HG03378 (cell line): Measurements from ENCODE around the gene ADK.
"Not testable (repeated sequence)": the region's sequence is repeated elsewhere in the genome, so short reads cannot be mapped to it uniquely, and the experiment has no call there.

Experiments
- ATAC-seq: cut with Tn5 transposase; IDR thresholded peaks from one replicate; pipeline ENCODE4 v1.9.1; 2021; ENCODE audit warnings: mild to moderate bottlenecking, moderate library complexity; ENCODE audit not compliant: unreplicated experiment

The ADK gene

DNA sequence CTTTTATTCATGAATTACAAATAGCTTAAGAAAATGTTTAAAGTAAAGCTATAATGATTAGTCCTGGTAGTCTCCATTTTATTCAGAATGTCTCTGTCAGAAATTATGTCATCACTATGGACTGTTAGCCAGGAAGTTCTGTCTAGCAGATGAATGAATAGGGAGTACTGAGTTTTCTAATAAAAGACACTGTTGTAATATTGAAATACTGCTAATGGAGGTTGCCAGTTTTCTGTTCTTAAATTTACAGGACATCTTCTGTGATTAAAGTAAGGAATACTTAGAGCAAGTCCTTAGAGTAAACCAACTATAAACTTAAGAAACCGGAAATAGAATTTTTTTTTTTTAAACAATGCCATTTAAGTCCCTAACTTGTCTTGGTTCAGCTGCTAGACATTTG lies 309.8 kb downstream of the ADK start:
- no peak for ATAC-seq

DNA sequence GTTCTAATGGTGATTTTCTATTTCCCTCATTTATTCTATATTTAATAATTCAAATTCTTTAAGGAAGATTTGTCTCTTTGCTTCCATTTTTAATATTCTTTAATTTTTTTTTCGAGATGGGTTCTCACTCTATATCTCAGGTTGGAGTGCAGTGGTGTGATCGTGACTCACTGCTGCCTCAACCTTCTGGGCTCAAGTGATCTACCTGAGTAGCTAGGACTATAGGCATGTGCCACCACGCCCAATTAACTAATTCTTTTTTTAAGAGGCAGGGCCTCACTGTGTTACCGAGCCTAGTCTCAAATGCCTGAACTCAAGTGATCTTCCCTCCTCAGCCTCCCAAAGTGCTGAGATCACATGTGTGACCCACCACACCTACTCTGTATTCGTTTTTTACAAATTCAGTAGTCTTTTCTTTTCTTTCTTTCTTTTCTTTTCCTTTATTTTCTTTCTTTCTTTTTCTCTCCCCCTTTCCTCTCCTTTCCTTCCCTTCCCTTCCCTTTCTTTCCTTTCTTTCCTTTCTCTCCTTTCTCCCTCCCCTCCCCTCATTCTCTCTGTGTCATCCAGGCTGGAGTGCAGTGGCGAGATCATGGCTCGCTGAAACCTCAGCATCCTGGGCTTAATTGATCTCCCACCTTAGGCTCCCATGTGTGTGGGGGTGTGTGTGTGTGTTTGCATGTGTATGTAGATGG lies 323.1 kb downstream of the ADK start:
- no peak for ATAC-seq

DNA sequence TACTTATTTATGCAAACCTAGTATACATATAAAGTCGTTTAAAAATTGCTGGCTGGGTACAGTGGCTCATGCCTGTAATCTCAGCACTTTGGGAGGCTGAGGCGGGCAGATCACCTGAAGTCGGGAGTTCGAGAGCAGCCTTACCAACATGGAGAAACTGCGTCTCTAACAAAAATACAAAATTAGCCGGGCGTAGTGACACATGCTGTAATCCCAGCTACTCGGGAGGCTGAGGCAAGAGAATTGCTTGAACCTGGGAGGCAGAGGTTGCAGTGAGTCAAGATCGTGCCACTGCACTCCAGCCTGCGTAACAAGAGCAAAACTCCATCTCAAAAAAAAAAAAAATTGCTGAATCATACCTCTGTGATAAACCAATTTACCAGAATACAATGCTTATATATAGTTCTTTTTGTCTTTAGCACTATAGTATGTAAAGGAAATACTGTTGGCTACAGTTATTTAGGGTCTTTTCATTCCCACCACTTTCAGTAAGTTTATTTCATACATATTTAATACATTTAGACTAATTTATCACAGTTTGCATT lies 325.2 kb downstream of the ADK start:
- ATAC-seq: not testable (repeated sequence)

DNA sequence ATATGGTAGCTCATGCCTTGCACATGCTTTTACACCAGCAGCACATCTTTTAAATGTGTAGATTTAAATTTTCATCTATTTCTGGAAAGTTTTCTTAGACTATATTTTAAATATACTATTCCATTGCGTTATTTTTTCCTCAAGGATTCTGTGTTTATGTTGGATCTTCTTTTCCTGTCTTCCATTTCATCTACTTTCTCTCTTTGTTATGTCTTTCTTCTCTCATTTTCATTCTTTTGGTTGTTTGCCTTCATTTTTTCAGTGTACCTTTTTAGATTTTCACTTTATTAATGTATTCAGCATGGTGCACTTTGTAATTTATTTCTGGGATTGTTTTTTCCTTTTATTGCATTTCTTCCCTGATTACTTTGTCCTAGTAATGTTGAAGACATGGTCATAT lies 329.8 kb downstream of the ADK start:
- ATAC-seq: no peak

DNA sequence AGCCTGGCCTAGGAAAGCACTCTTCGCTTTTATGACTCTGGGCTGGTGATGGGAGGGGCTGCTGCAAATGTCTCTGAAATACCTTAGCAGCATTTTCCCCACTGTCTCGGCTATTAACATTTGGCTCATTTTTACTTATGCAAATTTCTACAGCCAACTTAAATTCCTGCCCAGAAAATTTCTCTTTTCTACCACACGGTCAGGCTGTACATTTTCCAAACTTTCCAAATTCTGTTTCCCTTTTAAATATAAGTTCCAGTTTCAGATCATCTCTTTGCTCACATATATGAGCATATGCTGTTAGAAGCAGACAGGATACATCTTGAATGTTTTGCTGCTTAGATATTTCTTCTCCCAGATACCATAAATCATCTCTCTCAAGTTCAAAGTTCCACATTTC lies 332.3 kb downstream of the ADK start:
- ATAC-seq: no peak

DNA sequence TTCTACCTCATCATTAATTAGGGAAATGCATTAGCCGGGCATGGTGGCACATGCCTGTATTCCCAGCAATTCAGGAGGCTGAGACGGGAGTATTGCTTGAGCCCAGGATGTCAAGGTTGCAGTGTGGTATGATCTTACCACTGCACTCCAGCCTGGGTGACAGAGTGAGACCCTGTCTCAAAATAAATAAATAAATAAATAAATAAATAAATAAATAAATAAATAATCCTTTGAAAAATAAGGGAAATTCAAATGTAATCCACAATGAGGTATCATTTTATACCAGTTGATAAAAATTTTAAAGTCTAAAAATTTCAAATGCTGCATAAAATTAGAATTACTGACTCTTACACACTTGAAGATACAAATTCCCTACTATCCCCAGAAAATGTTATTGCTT lies 334.3 kb downstream of the ADK start:
- ATAC-seq: no peak

DNA sequence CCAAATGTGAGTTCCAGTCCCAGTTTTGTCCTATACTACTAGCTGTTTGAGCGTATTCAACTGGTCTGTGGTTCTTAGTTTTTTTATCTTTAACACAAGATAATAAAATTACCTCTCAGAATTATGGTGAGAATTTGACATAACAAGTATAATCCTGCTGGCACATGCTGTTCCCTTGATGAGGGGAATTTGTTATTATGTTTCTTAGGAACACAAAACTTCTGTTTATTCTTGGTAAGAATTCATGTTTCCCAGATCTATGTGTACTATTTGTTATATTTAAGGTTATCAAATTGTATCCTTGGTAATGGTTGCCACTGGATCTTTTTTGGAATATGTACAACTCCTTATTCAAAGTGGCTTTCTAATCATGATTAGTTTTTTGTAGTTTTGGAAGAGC lies 335.6 kb downstream of the ADK start:
- ATAC-seq: no peak

DNA sequence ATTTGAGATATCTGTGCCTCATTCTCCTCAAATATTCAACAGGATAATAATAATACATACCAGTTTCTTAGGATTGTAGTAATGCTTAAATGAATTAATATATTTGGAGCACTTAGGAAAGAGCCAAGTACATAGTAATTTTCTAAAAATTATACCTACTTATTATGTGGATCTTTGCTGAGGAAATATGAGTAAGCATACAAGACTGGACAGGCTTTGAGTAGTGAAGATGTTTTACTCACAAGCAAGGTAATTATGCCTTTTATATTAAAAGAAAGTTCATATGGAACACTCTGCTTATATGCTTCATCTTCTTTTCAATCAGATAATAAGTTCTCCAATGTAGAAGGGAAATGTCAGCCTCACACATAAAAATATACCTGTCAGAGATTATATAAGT lies 337.9 kb downstream of the ADK start:
- no peak for ATAC-seq

DNA sequence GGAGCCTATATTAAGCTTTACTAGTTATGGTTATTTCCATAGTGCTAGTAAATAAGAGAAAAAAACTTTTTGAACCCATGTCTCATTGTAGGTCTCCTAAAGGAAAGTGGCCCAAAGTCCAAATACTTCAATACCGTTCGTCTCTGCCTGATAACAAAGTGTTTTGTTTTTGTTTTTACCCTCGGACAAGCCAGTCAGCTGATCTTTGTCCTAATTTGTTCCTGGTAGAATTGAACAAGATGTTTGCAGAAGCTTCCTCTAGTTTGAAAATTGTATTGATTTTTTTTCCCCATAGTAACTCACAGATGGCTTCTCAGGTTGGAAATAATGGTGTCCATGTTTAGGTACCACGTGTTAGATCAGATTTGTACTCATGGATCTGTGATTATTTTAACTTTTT lies 339.5 kb downstream of the ADK start:
- ATAC-seq: no peak

DNA sequence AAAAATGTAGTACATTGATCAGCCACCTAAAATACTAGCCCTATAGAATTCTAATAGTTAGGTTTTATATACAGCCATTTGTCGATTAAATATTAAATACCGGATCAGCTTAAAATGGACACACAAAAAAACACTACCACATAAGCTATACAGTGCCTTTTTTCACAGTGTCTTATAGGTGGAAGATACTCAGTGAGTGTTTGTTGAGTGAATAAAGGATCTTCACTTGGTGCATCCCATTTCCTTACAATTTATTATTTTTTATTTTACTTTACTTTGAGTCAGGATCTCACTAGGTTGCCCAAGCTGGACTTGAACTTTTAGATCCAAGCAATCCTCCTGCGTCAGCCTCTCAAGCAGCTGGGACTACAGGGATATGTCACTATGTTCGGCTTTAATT lies 340.0 kb downstream of the ADK start:
- no peak for ATAC-seq

DNA sequence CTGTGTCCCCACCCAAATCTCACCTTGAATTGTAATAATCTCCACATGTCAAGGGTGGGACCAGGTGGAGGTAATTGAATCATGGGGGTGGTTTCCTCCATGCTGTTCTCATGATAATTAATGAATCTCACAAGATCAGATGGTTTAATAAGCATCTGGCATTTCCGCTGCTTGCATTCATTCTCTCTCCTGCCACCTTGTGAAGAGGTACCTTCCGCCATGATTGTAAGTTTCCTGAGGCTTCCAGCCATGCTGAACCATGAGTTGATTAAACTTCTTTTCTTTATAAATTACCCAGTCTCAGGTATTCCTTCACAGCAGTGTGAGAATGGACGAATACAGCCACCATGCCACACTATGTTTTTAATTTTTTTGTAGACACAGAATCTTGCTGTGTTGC lies 345.3 kb downstream of the ADK start:
- not testable (repeated sequence) for ATAC-seq

DNA sequence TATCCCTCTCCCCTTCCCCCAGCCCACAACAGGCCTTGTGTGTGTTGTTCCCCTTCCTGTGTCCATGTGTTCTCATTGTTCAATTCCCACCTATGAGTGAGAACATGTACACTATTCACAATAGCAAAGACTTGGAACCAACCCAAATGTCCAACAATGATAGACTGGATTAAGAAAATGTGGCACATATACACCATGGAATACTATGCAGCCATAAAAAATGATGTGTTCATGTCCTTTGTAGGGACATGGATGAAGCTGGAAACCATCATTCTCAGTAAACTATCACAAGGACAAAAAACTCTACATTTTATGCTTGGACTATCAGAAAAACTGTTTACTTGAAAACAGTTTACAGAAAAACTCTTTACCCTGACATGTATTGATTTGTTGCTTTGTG lies 347.6 kb downstream of the ADK start:
- ATAC-seq: not testable (repeated sequence)

DNA sequence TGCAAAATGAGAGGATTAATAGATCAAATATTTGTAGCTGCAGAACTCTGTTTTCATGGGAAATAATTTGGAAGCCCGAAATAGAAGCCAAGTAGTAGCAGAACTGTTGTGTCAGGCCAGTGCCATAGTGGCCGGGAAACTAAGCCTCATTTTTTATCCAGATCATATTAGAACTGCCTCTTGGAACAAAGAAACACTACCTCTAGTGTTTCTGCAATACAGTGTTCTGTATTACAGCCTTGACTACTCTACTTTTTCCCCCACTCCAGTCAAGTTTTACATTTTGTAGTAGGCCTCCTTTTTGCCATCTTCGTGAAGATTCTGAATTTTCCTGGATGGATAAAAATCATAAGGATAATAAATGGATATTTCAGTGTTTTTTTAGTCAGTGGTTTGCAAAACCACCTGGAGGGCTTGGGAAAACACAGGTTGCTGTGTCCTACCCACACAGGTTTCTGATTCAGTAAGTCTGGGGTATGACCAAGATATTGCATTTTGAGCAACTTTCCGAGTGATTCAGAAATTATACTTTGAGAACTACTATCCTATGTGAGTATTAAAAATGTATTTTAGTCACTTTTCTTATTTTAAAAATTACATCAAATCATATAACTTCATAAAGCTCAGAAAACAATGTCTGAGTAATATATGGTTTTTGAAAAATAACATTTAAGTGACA lies 349.1 kb downstream of the ADK start:
- ATAC-seq: no peak

DNA sequence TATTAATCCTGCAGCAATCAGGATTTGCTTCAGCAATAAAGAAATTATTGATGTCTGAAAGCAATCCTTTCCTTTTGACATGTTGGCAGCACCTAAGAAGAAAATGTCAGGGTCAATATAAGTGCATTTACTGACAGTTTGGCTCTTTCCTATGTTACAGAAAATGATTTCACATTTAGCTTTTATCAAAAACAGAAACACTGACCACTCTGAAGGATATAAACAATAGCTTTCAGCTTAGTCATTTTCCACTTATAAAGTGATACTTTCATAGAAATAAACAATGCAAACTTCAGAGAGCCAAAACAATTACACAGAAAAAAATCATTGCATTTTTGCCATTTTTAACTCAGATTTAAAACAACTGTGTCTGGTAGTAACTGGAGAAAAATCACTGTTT lies 349.8 kb downstream of the ADK start:
- no peak for ATAC-seq

DNA sequence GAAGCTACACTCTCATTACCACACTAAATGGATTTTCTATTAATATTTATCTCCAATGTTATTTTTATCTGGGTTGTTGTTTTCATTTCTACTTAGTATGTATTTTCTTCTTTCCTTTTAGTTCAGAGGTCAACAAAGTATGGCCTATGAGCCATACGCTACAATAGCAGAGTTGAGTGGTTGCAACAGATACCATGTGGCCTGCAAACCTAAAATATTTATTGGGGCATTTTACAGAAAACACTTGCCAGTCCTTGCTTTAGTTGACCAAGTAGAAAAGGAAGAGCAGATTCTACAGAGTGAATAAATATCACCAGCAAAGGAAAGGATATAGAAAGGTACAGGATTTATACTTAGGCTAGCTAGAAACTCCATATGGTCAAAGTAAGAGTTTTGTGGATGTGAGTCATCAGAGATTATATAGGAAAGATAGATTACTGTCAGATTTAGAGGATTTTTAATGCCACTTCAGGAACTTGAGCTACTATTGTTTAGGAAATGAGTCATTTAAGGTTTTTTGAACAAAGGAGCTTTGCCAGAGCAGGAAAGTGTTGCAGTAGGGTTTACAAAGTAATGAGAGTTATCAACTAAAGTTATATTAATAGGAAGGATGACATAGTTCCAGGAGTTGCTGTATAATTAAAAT lies 352.1 kb downstream of the ADK start:
- no peak for ATAC-seq

DNA sequence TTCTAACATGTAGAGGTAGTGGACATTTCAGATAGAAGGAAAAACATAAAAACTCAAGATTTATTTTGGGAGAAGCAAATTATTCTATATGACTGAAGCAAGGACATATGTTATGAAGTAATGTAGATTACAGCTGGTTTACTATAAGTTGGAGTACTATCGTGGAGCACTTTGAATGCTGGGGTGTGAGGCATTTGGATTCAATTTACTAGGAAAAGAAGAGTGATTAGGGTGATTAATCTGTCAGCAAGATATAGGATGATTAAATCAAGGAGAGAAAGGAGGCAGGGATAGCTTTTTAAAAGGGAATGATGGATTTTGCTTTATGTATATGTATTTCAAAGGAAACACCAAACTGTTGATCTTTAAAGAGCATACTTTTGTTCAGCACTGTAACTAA lies 356.9 kb downstream of the ADK start:
- ATAC-seq: no peak

DNA sequence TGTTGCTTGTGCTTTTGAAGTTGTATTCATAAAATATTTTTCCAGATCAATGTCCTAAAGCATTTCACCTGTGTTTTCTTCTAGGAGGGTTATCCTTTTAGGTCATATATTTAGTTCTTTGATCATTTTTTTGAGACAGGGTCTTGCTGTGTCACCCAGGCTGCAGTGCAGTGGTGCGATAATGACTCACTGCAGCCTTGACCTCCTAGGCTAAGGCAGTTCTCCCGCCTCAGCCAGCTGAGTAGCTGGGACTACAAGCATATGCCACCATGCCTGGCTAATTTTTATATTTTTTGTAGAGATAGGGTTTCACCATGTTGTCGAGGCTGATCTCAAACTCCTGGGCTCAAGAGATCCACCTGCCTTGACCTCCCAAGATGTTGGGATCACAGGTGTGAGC lies 359.6 kb downstream of the ADK start:
- ATAC-seq: no peak

DNA sequence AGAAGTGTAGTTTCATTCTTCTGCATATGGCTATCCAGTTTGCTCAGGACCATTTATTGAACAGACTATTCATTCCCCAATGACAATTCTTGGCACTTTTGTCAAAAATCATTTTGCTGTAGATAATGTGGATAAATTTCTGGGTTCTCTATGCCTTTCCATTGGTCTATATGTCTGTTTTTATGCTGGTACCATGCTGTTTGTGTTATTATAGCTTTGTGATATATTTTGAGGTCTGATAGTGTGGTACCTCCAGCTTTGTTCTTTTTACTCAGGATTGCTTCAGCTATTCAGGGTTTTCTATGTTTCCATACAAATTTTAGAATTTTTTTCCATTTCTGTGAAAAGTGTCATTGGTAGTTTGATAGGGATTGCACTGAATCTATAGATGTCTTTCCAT lies 360.0 kb downstream of the ADK start:
- no peak for ATAC-seq

DNA sequence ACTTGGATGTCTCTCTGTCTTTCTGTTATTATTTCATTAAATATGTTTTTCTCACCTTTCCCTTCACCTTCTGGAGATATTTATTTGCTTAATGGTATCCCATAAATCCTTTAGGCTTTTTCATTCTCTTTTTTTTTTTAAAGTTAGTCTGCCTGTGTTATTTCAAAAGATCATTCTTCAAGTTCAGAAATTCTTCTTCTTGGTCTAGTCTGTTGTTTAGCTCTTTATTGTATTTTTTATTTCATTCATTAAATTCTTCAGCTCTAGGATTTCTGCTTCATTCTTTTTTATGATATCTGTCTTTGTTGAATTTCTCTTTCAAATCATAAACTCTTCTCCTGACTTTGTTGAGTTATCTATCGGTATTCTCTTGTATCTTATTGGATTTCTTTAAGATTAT lies 363.3 kb downstream of the ADK start:
- no peak for ATAC-seq

DNA sequence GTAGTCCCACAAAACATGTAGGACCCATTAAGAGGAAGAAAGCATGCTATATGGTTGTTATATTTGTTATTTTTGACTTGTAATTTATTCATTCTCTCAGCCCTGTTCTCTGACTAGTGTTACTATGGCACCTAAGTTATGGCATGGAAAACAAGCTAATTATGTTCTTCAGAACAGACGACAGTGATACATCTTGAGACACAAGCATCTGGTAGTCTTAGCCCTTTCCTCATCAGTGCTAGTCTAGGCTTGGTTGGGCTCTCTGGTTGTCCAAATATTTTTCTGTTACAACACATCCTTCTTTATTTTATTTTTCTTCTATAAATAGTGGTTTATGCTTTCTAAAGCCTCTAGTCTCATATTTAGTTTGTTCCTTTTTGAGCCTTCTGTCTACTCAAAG lies 367.0 kb downstream of the ADK start:
- no peak for ATAC-seq

DNA sequence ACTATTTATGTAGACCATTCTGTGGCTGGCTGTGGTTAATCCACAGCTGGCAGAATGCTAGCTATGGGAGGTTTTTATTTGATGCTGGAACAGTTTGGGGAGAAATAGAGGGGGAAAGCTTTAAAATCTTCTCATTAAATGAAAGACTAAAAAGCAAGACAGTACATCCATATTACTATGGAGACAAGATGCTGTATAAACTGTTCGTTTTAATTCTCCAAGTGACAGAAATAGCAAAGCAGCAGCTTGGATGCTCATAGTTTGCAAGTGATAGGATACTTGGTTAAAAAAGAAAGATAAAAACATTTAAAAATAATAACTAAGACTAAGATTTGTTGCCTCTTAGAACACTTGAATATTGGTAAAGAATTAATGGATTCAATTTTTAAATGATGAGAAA lies 370.5 kb downstream of the ADK start:
- no peak for ATAC-seq

DNA sequence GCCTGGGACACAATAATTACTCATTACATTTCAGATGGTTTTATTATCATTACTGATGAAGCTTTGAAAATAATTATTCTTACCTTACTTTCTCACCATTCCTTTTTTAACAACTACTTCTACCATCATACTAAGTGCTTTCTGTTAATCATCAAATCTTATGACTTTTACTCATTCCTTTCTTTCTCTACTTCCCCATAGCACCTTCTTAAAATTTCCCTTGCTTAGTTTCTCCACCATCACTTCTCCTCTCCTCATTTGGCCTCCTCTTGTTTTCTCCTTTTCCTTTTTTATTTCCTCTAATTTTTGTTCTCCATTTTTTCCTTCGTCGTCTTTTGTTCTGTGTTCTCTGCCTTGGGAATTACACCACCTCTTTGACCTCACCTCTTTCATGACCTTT lies 372.2 kb downstream of the ADK start:
- ATAC-seq: no peak
